Testis (tissue), 3 donors: Measurements from ENCODE around the gene ADARB1. TPM values are rescaled to one million over a fixed set of nuclear protein-coding genes. Genes with fewer than 3 reads are reported as not detected.

Experiments
- DNase-seq: peaks from one replicate; pipeline ENCODE4 v3.0.0-alpha.2; 2019
- H3K27ac ChIP-seq, 2 donors: fragments of 200-600 bp; sonication (generic); one replicate each; pipeline ENCODE4 v1.5.1; 2019
- H3K27me3 ChIP-seq: fragments of 200-600 bp; sonication (generic); one replicate; pipeline ENCODE4 v1.5.1; 2019
- H3K36me3 ChIP-seq: fragments of 200-600 bp; sonication (generic); one replicate; pipeline ENCODE4 v1.5.1; 2017; ENCODE audit warnings: low read depth; ENCODE audit errors: missing control alignments
- H3K4me1 ChIP-seq: fragments of 200-600 bp; sonication (generic); one replicate; pipeline ENCODE4 v1.5.1; 2019
- H3K4me3 ChIP-seq, 2 donors: fragments of 200-600 bp; sonication (generic); one replicate each; pipeline ENCODE4 v1.5.1; 2017 to 2019
- H3K9me3 ChIP-seq: fragments of 200-600 bp; sonication (generic); one replicate; pipeline ENCODE4 v1.5.1; 2017
- CTCF ChIP-seq, 3 experiments: fragments of 450-650 bp in 2 of 3; fragments of 200-600 bp in 1 of 3; sonication (generic) in 1 of 3; IDR thresholded peaks; one replicate each; pipeline ENCODE4 v1.5.1; 2016 to 2019; ENCODE audit warnings: antibody characterized with exemption in 3 of 3, mild to moderate bottlenecking in 2 of 3, moderate library complexity in 1 of 3
- POLR2A ChIP-seq: fragments of 450-650 bp; IDR thresholded peaks from one replicate; pipeline ENCODE4 v1.6.1; 2017; ENCODE audit warnings: antibody characterized with exemption, mild to moderate bottlenecking, moderate library complexity
- WGBS, 2 donors: methylation state at CpG; one replicate each; pipeline ENCODE4 v1.1.5; 2018; 5-methylcytosine and 5-hydroxymethylcytosine counted together
- intact Hi-C: fragments of 100-400 bp; cut with DNase I; formaldehyde crosslinking; loops from one replicate; pipeline ENCODE4 v1.15.1; 2023; ENCODE audit warnings: low total_unique reads
- polyA plus RNA-seq: library from polyadenylated mRNA; stranded (reverse); fragments of 350-450 nt; fragmentation: Illumina TruSeq; extraction: RNeasy Lipid Tissue Mini Kit (QIAGEN cat#74804); gene quantifications from one replicate; pipeline ENCODE4 v1.2.3, GENCODE V29; 2014; ENCODE audit warnings: low read depth, low replicate concordance; ENCODE audit not compliant: insufficient read depth
- total RNA-seq, 2 donors: library from RNA; depleted of rRNA; stranded (reverse); fragments of >200 nt; gene quantifications; one replicate each; pipeline ENCODE4 v1.2.3, GENCODE V29; 2016

The ADARB1 gene
- total and polyA plus RNA-seq, 3 donors from 2014 or later: 17.6 to 23.0 (median 17.6) TPM

GRCh38 chr21:45064091-45064490 is 10.3 kb upstream of the ADARB1 start:
- Histone ChIP-seq H3K9me3 (no peaks in the 10 kb centered on the region), H3K27me3 (no peaks in the 10 kb centered on the region), H3K36me3 (no peaks in the 10 kb centered on the region), H3K27ac (no peak overlapping the region), H3K4me3 (no peak overlapping the region), H3K4me1 (no peaks in the 10 kb centered on the region)
- WGBS, 2 donors: 80 to 90% methylated on average over 8 of the region's 8 CpGs
- TF ChIP-seq CTCF (IDR thresholded peaks at IDR 0.05) (no peak), POLR2A (no peak)
- intact Hi-C loops: no loop called here
- no peak for DNase-seq

GRCh38 chr21:45064618-45065399 is 9.6 kb upstream of the ADARB1 start:
- no peak for DNase-seq
- no peak overlapping the region for H3K27ac ChIP-seq
- WGBS, 2 donors: 86 to 89% methylated on average over 12 to 19 of the region's 19 CpGs
- H3K4me3 ChIP-seq: no peak overlapping the region
- TF ChIP-seq CTCF (IDR thresholded peaks at IDR 0.05) (no peak), POLR2A (no peak)
- intact Hi-C loops: no loop called here
- H3K27me3 ChIP-seq: no peaks in the 10 kb centered on the region
- no peaks in the 10 kb centered on the region for H3K36me3 ChIP-seq
- no peaks in the 10 kb centered on the region for H3K4me1 ChIP-seq
- H3K9me3 ChIP-seq: no peaks in the 10 kb centered on the region

GRCh38 chr21:45067462-45068285 is 6.7 kb upstream of the ADARB1 start:
- Histone ChIP-seq H3K27ac (no peak overlapping the region), H3K9me3 (no peaks in the 10 kb centered on the region), H3K36me3 (no peaks in the 10 kb centered on the region), H3K4me1 (no peaks in the 10 kb centered on the region), H3K27me3 (no peaks in the 10 kb centered on the region), H3K4me3 (no peak overlapping the region)
- no peak for DNase-seq
- intact Hi-C loops: no loop called here
- 87% methylated on average over 18 of the region's 18 CpGs for WGBS, 2 donors
- TF ChIP-seq CTCF (IDR thresholded peaks at IDR 0.05) (no peak), POLR2A (no peak)

GRCh38 chr21:45069085-45069484 is 5.3 kb upstream of the ADARB1 start:
- WGBS, 2 donors: 93 to 96% methylated on average over 11 of the region's 11 CpGs
- intact Hi-C loops: no loop called here
- no peaks in the 10 kb centered on the region for H3K9me3 ChIP-seq
- H3K4me1 ChIP-seq: no peaks in the 10 kb centered on the region
- DNase-seq: no peak
- no peaks in the 10 kb centered on the region for H3K36me3 ChIP-seq
- H3K4me3 ChIP-seq: no peak overlapping the region
- H3K27ac ChIP-seq: no peak overlapping the region
- TF ChIP-seq POLR2A (no peak), CTCF (IDR thresholded peaks at IDR 0.05) (no peak)
- no peaks in the 10 kb centered on the region for H3K27me3 ChIP-seq
